ENCODE results near the gene ZSWIM1. TPM values are rescaled to one million over a fixed set of nuclear protein-coding genes. Genes with fewer than 3 reads are reported as not detected.
"Not testable (repeated sequence)": the region's sequence is repeated elsewhere in the genome, so short reads cannot be mapped to it uniquely, and the experiment has no call there.

Gene ZSWIM1
- total RNA-seq, 1 donor from 2014 or later, result 10.1 TPM

- ATAC-seq (ENCODE audit: poor library complexity) (no peak), DNase-seq (no peak)
Observed at GRCh38 chr20:45918779-45919537, 37.9 kb downstream of the ZSWIM1 start.

DNA sequence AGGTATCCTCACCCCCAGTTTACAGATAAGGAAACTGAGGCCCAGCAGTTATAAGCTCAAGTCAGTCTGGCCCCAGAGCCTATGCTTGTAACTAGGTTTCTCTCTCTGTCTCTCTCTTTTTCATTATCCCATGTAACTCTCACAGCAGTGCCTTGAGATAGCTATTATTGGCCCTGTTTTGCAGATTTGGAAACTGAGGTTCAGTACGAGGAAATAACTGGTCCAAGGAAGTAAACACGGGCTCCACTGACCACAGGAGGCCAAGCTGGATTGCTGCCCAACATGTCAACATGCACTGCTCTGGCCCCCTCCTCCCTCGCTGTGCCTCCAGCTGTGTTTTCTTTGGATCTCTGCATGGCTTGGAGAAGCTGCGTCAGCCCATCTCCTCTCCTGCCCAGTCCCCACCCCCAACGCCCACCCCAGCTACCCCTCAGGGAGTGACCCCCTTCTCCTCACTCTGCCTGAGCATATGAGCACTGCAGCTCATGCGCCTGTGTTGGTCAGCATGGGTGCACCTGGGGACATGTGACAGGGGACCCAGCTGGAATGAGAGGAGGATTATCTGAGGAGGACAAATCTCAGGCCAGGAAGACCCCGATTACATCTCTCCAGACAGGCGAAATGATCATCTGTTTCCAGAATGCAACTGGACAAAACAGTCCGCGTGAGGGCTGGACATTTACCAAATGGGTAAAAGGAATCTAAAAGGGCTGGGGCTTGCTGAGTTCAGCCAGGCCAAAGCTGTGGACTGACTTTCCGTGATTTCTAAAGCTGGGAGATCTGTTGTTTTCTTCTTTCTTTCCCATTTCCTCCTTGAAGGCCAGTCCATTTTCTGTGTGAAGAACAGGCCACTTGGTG, 38.7 kb downstream of the ZSWIM1 start:
- peak; percentile 80 for ATAC-seq (ENCODE audit: poor library complexity)
- peak; percentile 90 for DNase-seq
- intact Hi-C loops (cut with DNase I), result no loop called here

More at GRCh38 chr20:45918779-45919537, 37.9 kb downstream of the ZSWIM1 start:
- intact Hi-C loops (cut with DNase I), result no loop called here

GRCh38 chr20:45920462-45921336, 39.7 kb downstream of the ZSWIM1 start:
- no peak for ATAC-seq (ENCODE audit: poor library complexity)

GRCh38 chr20:45921337-45922189, 40.5 kb downstream of the ZSWIM1 start:
- ATAC-seq (ENCODE audit: poor library complexity), result no peak
- intact Hi-C loops (cut with DNase I), result no loop called here
- DNase-seq, result no peak

More at GRCh38 chr20:45920462-45921336, 39.7 kb downstream of the ZSWIM1 start:
- intact Hi-C loops (cut with DNase I), result no loop called here
- DNase-seq, result no peak

- DNase-seq (peak; percentile 65), ATAC-seq (ENCODE audit: poor library complexity) (peak; percentile 56)
- intact Hi-C loops (cut with DNase I), result no loop called here
Observed at GRCh38 chr20:45924391-45925261, 43.6 kb downstream of the ZSWIM1 start.

DNA sequence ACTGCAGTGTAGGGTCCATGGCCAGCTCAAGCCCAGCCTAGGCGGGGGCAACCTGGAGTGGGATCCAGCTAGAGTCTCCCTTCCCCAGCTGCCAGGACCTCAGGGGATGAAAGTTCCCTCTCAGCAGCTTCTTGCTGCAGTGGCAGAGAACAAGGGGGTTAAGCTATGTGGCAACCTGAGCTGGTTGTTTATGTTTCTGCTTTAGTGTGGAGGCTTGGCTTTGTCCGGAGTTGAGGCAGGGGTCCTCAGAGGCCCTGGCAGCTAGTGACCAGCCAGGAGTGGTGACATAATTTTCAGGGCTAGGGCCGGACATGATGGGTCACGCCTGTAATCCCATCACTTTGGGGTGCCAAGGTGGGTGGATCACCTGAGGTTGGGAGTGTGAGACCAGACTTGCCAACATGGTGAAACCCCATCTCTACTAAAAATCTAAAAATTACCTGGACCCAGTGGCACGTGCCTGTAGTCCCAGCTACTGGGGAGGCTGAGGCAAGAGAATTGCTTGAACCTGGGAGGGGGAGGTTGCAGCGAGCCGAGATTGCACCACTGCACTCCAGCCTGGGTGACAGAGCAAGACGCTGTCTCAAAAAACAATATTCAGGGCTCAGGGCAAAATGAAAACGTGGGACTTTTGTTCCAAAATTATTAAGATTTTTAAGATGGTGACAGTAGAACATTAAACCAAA, 44.9 kb downstream of the ZSWIM1 start:
- intact Hi-C loops (cut with DNase I), result no loop called here
- ATAC-seq (ENCODE audit: poor library complexity), result no peak
- no peak for DNase-seq

DNA sequence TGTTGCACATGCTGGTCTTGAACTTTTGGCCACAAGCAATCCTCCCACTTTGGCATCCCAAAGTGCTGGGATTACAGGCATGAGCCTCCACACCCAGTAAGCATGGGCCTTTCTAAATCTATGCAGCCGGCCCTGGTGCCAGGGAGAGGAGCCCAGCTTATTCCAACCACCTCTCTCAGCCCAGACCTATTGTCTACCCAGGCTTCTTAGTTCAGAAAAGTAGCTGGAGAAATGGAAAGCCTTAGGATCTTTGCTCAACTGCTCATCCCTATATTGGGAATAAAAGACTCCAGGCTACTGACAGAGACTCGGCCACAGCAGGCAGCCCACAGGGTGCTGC, 45.7 kb downstream of the ZSWIM1 start:
- no peak for ATAC-seq (ENCODE audit: poor library complexity)
- DNase-seq, result no peak
- intact Hi-C loops (cut with DNase I), result no loop called here

DNA sequence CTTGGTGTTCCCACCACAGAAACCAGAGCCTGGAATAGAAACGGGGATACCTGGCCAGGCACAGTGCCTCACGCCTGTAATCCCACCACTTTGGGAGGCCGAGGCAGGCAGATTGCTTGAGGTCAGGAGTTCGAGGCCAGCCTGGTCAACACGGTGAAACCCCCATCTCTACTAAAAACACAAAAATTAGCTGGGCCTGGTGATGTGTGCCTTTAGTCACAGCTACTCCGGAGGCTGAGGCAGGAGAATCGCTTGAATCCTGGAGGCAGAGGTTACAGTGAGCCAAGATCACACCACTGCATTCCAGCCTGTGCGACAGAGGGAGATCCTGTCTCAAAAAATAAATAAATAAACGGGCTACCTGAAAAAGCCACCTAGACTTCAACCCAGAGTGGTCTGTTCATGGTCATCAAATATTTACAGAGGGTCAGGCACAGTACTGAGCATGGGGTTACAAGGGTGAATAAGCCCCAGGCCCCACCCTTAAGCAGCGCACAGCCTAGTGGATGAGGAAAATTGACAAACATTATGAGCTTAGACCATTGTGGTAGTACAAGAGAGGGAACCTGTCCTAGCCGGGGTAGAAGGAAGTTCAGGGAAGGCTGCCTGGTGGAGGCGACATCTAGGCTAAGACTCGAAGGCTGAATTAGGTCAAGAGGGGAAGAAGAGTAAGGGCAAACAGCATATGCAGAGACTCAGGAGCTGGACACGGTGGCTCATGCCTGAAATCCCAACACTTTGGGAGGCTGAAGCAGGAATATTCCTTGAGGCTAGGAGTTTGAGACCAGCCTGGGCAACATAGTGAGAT, 46.2 kb downstream of the ZSWIM1 start:
- intact Hi-C loops (cut with DNase I), result no loop called here
- ATAC-seq (ENCODE audit: poor library complexity) (no peak), DNase-seq (no peak)

DNA sequence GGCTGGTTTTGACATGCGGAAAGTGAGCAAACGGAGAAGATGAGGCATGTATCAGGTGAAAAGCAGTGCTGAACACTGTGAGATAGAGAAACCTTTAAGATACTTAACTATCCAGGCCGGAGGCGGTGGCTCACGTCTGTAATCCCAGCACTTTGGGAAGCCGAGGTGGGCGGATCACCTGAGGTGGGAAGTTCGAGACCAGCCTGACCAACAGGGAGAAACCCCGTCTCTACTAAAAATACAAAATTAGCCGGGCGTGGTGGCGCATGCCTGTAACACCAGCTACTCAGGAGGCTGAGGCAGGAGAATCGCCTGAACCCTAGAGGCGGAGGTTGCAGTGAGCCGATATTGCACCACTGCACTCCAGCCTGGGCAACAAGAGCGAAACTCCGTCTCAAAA, 50.7 kb downstream of the ZSWIM1 start:
- not testable (repeated sequence) for DNase-seq; ATAC-seq (ENCODE audit: poor library complexity)
- intact Hi-C loops (cut with DNase I), result loop anchor here (5.0 to 10.0 kb wide), 2 partner anchors 39 to 887 kb away; partner anchors contain the start of genes CTSA and NEURL2

- intact Hi-C loops (cut with DNase I), result loop anchor here (5.0 to 10.0 kb wide), 2 partner anchors 41 to 889 kb away; partner anchors contain the start of genes CTSA and NEURL2
- ATAC-seq (ENCODE audit: poor library complexity), result peak; percentile 43
- DNase-seq, result peak; percentile 83
Observed at GRCh38 chr20:45933266-45934045, 52.4 kb downstream of the ZSWIM1 start.

DNA sequence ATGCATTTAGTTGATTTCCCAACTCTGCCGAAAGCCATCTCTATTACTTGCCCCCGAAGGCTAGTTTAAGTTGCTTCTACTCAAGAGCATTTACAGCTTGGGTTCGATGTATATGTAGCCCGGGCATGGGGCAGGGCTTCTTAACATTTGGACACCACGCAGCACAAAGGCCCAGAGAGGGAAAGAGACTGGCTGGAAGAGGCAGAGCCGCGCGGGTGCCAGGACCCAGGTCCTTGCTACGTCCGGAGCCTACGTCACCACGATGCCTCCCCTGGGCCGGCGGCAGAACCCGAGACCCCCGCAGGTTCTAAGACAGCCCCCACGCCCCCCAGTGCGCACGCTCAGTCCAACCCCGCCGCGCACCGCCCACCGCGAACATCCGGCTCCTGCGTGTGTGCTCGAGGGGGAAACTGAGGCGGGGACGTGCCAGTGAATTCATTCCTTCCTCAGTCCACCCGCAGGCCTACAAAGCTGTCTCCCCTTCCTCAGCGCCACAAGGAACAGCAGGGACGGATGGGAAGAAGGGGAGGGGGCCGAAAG, 53.1 kb downstream of the ZSWIM1 start:
- intact Hi-C loops (cut with DNase I), result loop anchor here (5.0 to 10.0 kb wide), 2 partner anchors 42 to 889 kb away; partner anchors contain the start of genes CTSA and NEURL2
- ATAC-seq (ENCODE audit: poor library complexity) (peak; percentile 42), DNase-seq (peak; percentile 85)
